GM21360 (cell line): ENCODE measurements around the gene MCOLN3.
"Not testable (repeated sequence)": the region's sequence is repeated elsewhere in the genome, so short reads cannot be mapped to it uniquely, and the experiment has no call there.

ENCODE experiments used
- ATAC-seq: cut with Tn5 transposase; IDR thresholded peaks from one replicate; pipeline ENCODE4 v1.9.1; 2021; ENCODE audit warnings: mild to moderate bottlenecking, moderate library complexity; ENCODE audit not compliant: unreplicated experiment

MCOLN3 gene

GRCh38 chr1:85049735-85050166, 1.5 kb upstream of the MCOLN3 start:
- ATAC-seq = no peak

DNA sequence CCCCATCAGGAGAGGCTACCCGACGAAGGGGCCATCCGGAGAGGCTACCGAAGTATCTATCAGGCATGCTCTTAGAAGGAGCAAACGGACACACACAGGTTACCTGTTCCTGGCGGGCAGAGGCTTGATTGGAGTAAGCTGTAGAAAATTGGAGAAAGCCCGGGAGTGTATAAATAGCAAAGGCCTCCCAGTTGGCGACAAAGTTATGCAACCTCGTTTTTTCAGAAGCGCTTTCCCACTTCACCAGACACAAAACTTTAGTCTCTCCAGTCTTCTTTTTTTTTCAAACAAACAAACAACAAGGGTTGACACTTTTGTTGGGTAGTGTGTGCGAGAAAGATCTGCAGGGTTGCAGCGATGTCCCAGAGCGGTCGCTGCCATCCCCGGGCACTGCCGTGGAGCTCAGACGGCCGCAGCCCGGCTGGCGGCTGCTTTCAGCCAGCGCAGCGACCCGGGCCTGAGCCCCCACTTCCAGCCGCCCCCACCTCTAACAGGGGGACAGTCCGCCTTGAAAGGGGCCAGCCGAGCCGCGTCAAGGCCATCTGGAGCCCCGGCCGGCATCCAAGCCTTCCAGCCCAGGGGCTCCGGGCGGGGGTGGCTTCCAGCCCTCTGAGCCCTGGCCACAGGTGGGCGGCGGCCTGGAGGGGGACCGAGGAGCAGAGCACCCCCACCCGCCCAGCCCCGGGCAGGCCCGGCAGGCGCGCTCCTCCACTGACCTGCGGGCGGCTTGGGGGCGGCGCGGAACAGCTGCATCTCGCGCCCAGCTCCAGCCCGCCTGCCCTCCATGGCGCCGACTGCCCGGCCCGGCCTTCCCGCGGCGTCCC, 616 bp downstream of the MCOLN3 start:
- peak; percentile 44 for ATAC-seq

DNA sequence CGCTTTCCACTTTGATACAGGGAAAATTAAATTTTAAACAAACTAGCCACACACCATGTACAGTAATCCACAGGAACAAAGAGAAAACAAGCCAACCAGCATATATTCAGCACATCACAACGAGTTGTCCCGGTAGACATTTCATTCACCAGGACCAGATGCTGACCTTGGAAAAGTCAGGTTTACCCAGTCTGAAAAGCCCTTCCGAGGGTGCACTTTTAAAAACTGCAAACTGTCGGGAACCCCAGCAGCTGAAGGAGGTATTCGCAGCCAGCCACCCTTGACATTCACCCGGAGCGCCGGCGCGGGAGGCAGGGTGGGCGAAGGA, 1.2 kb downstream of the MCOLN3 start:
- ATAC-seq = no peak

- no peak for ATAC-seq
Observed at GRCh38 chr1:85042413-85042812, 5.9 kb downstream of the MCOLN3 start.

- no peak for ATAC-seq
Observed at GRCh38 chr1:85041793-85042192, 6.5 kb downstream of the MCOLN3 start.

DNA sequence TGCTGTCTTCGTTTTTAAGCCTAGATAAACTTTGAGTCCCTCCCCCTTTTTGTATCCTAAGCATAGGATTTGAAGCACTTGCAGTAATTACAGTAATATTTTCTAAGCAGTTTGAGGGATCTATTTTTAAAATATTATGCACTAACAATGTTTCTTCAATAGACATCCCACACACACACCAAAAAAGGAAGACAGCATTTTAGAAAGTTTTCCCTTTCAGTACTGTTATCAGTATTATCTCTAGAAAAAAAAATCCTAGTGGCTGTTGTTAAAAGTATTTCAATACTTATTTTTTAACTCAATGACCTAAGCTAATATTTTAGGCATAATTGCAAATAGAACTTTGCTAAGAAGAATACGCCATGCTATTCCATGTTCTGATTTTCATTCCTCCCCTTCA, 15.1 kb downstream of the MCOLN3 start:
- ATAC-seq = no peak

- no peak for ATAC-seq
Observed at GRCh38 chr1:85030536-85030935, 17.8 kb downstream of the MCOLN3 start.

DNA sequence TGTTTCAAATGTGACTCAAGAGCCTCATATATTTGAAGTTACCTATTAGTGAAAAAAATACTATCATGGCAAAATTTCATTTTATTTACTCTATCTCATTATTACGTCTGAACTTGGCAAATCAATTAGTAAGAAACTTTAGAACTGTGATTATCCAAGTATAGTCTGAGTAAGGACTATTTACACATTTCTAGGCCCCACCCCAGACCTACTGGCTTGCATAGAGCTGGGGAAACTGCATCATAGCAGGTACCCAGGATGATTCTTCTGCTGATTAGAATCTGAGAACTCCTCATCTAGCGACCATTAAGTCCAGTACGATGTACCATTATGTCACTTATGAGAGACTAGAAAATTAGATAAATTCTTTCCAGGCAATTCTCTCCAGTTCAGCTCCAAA, 20.1 kb downstream of the MCOLN3 start:
- no peak for ATAC-seq

GRCh38 chr1:85027242-85027983, 20.9 kb downstream of the MCOLN3 start:
- peak; percentile 79 for ATAC-seq

GRCh38 chr1:85025940-85026339, 22.4 kb downstream of the MCOLN3 start:
- no peak for ATAC-seq

GRCh38 chr1:85024736-85025135, 23.6 kb downstream of the MCOLN3 start:
- ATAC-seq = no peak

DNA sequence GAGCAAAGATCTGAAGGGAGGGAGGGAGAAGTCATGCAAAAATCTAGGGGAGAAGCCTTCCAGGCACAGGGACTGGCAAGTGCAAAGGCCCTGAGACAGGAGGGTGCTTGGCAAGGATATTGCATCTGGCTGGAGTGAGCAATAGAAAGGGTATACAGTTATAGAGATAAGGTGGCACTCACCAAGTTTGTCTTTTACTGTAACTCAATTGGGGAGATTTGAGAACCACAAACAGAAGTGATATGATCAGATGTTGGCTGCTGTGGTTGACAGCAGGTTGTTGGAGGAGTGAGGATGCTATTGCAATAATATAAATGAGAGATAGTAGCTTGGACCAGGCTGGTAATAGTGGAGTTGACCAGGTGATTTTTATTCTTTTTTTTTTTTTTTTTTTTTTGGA, 25.6 kb downstream of the MCOLN3 start:
- no peak for ATAC-seq

DNA sequence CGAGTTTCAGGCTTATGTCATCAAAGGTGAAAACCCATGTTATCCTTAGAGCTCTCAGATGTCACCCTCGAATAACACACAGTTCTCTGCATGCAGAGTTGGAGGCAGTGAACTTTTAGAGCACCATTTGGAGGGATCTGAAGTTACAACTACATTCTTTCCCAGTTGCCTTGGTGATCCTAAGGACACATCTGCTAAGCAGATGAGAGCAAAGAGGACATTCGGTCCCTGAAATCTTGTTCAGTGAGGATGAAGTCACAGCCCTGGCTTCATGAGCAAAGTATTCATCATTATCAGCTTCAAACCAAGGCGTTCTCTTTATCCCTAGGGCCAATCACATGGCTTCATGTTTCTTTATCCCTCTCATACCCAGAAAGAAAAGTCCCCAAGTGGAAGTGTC, 28.3 kb downstream of the MCOLN3 start:
- ATAC-seq = no peak

- no peak for ATAC-seq
Observed at GRCh38 chr1:85015826-85016225, 32.5 kb downstream of the MCOLN3 start.

GRCh38 chr1:85005641-85006040, 42.7 kb downstream of the MCOLN3 start:
- ATAC-seq = not testable (repeated sequence)

DNA sequence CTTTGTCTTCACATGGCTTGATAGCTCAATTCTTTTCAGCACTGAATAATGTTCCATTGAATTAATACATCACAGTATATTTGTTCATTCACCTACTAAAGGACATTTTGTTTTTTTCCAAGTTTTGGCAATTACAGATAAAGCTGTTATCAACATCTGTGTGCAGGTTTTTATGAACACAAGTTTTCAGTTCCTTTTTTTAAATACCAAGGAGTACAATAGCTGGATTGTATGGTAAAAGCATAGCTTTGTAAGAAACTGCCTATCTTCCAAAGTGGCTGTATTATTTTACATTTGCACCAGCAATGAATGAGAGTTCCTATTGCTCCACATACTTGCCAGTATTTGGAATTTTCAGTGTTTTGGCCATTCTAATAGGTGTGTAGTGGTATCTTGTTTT, 46.6 kb downstream of the MCOLN3 start:
- no peak for ATAC-seq

DNA sequence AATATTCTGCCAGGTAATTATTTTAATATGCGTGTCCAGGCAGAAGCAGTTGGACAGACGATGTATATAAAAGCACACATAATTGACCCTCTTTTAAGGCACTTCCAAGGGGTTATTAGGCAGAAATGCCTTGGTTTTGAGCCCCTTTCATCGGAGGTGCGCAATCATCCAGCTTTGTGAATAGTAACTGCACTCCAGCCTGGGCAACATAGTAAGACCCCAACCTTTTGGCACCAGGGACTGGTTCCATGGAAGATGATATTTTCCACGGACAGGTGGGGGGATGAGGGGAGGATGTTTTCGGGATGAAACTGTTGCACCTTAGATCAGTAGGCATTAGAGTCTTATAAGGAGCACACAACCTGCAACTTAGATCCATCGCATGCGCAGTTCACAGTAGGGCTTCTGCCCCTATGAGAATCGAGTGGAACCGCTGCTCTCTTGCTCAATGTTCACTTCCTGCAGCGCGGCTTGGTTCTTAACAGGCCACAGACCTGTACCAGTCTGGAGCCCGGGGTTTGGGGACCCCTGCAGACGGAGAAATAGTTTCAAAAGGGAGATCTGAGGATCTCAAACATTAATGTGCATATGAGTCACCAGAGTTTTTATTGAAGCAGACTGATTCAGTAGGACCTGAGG, 49.5 kb downstream of the MCOLN3 start:
- no peak for ATAC-seq

- no peak for ATAC-seq
Observed at GRCh38 chr1:84997667-84998600, 50.4 kb downstream of the MCOLN3 start.

DNA sequence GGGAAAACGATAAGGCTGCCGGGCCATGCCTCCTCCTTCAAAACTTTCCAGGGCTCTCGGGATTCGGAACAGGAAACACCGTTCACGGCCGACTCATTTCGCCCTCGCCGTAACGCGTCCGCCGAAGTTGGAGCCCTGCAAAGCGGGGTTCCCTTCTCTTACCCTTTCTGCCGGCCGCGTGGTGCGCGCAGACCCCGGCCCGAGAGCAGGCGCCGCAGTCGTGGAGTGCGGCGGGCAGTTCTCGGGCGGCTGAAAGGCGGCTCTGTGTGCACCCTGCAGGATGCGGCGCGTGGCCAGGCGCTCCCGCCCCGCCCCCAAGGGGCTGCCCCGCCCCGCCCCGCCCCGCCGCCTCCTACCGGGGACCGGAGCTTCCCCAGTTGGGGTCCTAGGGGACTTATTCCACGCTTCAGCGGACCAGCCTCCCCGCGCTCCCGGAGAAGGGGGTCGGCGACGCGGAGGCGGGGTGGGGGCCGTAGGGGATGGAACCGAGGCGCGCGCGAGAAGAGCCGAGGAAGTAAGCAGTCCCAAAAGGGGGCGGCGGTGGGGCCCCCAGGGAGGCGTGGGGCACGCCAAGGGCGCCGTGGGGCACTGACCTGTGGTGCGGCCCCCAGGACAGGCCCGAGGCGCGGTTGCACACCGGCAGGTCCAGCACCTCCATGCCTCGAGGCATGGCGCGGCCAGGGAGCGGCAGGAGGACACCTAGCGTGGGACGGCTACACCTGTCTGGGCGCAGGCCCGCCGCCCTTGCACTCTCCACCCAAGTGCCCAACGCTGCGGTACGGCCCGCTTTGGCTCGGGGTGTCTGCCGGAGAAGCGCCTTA, 51.2 kb downstream of the MCOLN3 start, which contains the start of gene MCOLN2:
Gene MCOLN2 (minus strand): TSS at position 268 of the 821 bp plus-strand sequence. CDS start 241 bp downstream, at position 27.
- ATAC-seq = peak; percentile 37
